SK-N-SH treated with all-trans-retinoic acid at 6 μM for 48 hours (cell line): ENCODE data around the gene ANKDD1A.

Source experiments
- ATAC-seq: fragments of 200-7000 bp; cut with Tn5 transposase; 3 replicates; pipeline ENCODE4 v1.9.1; 2020; ENCODE audit warnings: mild to moderate bottlenecking, moderate library complexity
- ARNTL ChIP-seq: fragments of 450-650 bp; formaldehyde crosslinking; IDR thresholded peaks from 2 replicates; pipeline ENCODE4 v1.5.0; 2020; ENCODE audit warnings: low read depth, mild to moderate bottlenecking, moderate library complexity, borderline replicate concordance
- BACH2 ChIP-seq: fragments of 250-450 bp; sonication (Bioruptor Pico); IDR thresholded peaks from 2 replicates; pipeline ENCODE4 v1.9.0; 2021; ENCODE audit warnings: mild to moderate bottlenecking, borderline replicate concordance
- CSDC2 ChIP-seq: fragments of 250-450 bp; sonication (Bioruptor Pico); IDR thresholded peaks from 2 replicates; pipeline ENCODE4 v1.5.0; 2020; ENCODE audit warnings: mild to moderate bottlenecking, moderate library complexity
- GLIS3 ChIP-seq: fragments of 250-450 bp; sonication (Bioruptor Pico); IDR thresholded peaks from 2 replicates; pipeline ENCODE4 v1.5.0; 2020; ENCODE audit warnings: mild to moderate bottlenecking, moderate library complexity
- OSR1 ChIP-seq: fragments of 250-450 bp; sonication (Bioruptor Pico); IDR thresholded peaks from 2 replicates; pipeline ENCODE4 v1.8.0; 2022; ENCODE audit warnings: moderate library complexity, mild to moderate bottlenecking, inconsistent platforms
- RARB ChIP-seq: fragments of 250-450 bp; sonication (Bioruptor Pico); IDR thresholded peaks from 2 replicates; pipeline ENCODE4 v1.8.0; 2021; ENCODE audit warnings: mild to moderate bottlenecking, moderate library complexity
- SNAI2 ChIP-seq: fragments of 250-450 bp; sonication (Bioruptor Pico); IDR thresholded peaks from 2 replicates; pipeline ENCODE4 v1.5.0; 2020; ENCODE audit warnings: mild to moderate bottlenecking, moderate library complexity
- TCF4 ChIP-seq: fragments of 250-450 bp; sonication (Bioruptor Pico); IDR thresholded peaks from 2 replicates; pipeline ENCODE4 v1.8.0; 2021; ENCODE audit warnings: mild to moderate bottlenecking, moderate library complexity, borderline replicate concordance
- TOX ChIP-seq: fragments of 250-450 bp; sonication (Bioruptor Pico); IDR thresholded peaks from 2 replicates; pipeline ENCODE4 v1.8.0; 2021; ENCODE audit warnings: mild to moderate bottlenecking, moderate library complexity, borderline replicate concordance
- ZC3H10 ChIP-seq: fragments of 250-450 bp; sonication (Bioruptor Pico); IDR thresholded peaks from 2 replicates; pipeline ENCODE4 v1.5.1; 2021; ENCODE audit warnings: mild to moderate bottlenecking, moderate library complexity
- ZFP3 ChIP-seq: fragments of 250-450 bp; sonication (Bioruptor Pico); IDR thresholded peaks from 2 replicates; pipeline ENCODE4 v1.5.0; 2020; ENCODE audit warnings: mild to moderate bottlenecking, moderate library complexity
- ZFP30 ChIP-seq: fragments of 450-650 bp; formaldehyde crosslinking; IDR thresholded peaks from 2 replicates; pipeline ENCODE4 v1.5.0; 2022; ENCODE audit warnings: mild to moderate bottlenecking, moderate library complexity
- ZNF565 ChIP-seq: fragments of 450-650 bp; formaldehyde crosslinking; conservative IDR thresholded peaks from 2 replicates; pipeline ENCODE4 v1.5.0; 2020; ENCODE audit warnings: low read depth, mild to moderate bottlenecking, moderate library complexity
- ZNF70 ChIP-seq: fragments of 450-650 bp; formaldehyde crosslinking; IDR thresholded peaks from 2 replicates; pipeline ENCODE4 v1.5.0; 2020; ENCODE audit warnings: mild to moderate bottlenecking, moderate library complexity
- ZNF8 ChIP-seq: fragments of 450-650 bp; formaldehyde crosslinking; IDR thresholded peaks from 2 replicates; pipeline ENCODE4 v1.5.0; 2020; ENCODE audit warnings: mild to moderate bottlenecking, moderate library complexity
- TF ChIP-seq, protein P1 (sequence below): fragments of 250-450 bp; sonication (Bioruptor Pico); IDR thresholded peaks from 2 replicates; pipeline ENCODE4 v1.5.1; 2021; ENCODE audit warnings: mild to moderate bottlenecking, moderate library complexity
- TF ChIP-seq, protein P2 (sequence below): fragments of 250-450 bp; sonication (Bioruptor Pico); IDR thresholded peaks from 2 replicates; pipeline ENCODE4 v1.8.0; 2021; ENCODE audit warnings: low read depth, mild to moderate bottlenecking, moderate library complexity, borderline replicate concordance
- TF ChIP-seq, protein P3 (sequence below): fragments of 250-450 bp; sonication (Bioruptor Pico); IDR thresholded peaks from 2 replicates; pipeline ENCODE4 v1.8.0; 2020; ENCODE audit warnings: mild to moderate bottlenecking, moderate library complexity, borderline replicate concordance
- TF ChIP-seq, protein P4 (sequence below): fragments of 250-450 bp; sonication (Bioruptor Pico); IDR thresholded peaks from 2 replicates; pipeline ENCODE4 v1.5.1; 2020; ENCODE audit warnings: low read depth, mild to moderate bottlenecking, moderate library complexity

ANKDD1A gene

DNA sequence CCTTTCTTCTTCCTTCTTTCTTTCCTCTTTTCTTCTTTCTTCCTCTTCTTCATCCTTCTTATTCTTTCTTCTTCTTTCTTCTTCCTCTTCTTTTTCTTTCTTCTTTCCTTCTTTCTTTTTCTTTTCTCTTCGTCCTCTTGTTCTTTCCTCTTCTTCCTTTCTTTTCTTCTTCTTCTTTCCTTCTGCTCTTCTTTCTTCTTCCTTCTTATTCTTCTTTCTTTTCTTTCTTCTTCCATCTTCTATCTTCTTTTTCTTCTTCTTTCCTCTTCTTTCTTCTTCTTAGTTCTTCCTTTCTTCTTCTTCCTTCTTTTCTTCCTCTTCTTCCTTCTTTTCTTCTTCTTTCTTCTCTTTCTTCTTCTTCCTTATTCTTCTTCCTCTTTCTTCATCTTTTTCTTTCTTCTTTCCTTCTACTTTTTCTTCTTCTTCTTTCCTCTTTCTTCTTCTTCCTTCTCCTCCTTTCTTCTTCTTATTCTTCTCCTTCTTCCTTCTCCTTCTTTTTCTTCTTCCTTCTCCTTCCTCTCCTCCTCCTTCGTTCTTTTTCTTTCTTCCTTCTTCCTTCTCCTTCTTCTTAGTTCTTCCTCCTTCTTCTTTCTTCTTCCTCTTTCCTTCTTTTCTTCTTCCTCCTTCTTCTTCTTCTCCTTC, 40.2 kb downstream of the ANKDD1A start:
- no peak for TF ChIP-seq ARNTL (CRISPR knock-in tag)
- TF ChIP-seq ZFP3, result no peak
- no peak for TF ChIP-seq OSR1 (CRISPR knock-in tag)
- TF ChIP-seq, protein P1, sequence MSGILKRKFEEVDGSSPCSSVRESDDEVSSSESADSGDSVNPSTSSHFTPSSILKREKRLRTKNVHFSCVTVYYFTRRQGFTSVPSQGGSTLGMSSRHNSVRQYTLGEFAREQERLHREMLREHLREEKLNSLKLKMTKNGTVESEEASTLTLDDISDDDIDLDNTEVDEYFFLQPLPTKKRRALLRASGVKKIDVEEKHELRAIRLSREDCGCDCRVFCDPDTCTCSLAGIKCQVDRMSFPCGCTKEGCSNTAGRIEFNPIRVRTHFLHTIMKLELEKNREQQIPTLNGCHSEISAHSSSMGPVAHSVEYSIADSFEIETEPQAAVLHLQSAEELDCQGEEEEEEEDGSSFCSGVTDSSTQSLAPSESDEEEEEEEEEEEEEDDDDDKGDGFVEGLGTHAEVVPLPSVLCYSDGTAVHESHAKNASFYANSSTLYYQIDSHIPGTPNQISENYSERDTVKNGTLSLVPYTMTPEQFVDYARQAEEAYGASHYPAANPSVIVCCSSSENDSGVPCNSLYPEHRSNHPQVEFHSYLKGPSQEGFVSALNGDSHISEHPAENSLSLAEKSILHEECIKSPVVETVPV, result no peak
- TF ChIP-seq ZNF70 (CRISPR knock-in tag), result no peak
- TF ChIP-seq, all 23 proteins: peak for 0
- no peak for ATAC-seq

DNA sequence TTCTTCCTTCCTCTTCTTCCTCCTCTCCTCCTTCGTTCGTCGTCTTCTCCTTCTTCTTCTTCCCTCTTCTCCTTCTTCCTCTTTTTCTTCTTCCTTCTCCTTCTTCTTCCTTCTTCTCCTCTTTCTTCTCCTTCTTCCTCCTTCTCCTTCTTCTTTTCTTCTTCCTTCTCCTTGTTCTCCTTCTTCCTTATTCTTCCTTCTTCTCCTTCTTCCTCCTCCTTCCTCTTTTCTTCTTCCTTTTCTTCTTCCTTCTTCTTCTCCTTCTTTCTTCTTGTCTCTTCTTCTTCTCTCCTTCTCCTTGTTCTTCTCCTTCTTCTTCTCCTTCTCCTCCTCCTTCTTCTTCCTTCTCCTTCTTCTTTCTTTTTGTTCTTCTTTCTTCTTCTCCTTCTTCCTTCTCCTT, 42.7 kb downstream of the ANKDD1A start:
- ATAC-seq, result no peak
- TF ChIP-seq ZNF8 (CRISPR knock-in tag) (no peak), SNAI2 (no peak)
- TF ChIP-seq, protein P2, sequence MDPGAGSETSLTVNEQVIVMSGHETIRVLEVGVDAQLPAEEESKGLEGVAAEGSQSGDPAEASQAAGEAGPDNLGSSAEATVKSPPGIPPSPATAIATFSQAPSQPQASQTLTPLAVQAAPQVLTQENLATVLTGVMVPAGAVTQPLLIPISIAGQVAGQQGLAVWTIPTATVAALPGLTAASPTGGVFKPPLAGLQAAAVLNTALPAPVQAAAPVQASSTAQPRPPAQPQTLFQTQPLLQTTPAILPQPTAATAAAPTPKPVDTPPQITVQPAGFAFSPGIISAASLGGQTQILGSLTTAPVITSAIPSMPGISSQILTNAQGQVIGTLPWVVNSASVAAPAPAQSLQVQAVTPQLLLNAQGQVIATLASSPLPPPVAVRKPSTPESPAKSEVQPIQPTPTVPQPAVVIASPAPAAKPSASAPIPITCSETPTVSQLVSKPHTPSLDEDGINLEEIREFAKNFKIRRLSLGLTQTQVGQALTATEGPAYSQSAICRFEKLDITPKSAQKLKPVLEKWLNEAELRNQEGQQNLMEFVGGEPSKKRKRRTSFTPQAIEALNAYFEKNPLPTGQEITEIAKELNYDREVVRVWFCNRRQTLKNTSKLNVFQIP (CRISPR knock-in tag), result no peak

DNA sequence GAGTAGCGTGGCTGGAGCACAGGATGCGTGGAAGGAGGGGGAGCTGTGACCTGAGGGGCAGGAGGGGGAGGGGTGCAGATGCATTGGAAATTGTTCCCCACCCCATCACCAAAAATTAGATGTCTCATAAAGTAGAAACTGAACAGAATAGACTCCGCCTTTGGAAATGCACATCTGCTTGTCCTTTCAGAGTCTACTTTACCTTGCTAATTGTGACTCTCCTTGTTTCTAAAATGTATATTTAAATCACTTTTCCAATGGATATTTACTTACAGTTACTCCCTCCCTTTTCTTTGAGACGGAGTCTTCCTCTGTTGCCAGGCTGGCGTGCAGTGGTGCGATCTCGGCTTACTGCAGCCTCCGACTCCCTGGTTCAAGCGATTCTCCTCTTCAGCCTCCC, 47.4 kb downstream of the ANKDD1A start:
- no peak for ATAC-seq
- TF ChIP-seq CSDC2 (CRISPR knock-in tag) (no peak), TCF4 (no peak), SNAI2 (no peak), RARB (CRISPR knock-in tag) (no peak), BACH2 (CRISPR knock-in tag) (no peak), ZC3H10 (CRISPR knock-in tag) (no peak), TOX (CRISPR knock-in tag) (no peak), GLIS3 (CRISPR knock-in tag) (no peak), ZFP30 (CRISPR knock-in tag) (no peak)
- TF ChIP-seq, protein P3, sequence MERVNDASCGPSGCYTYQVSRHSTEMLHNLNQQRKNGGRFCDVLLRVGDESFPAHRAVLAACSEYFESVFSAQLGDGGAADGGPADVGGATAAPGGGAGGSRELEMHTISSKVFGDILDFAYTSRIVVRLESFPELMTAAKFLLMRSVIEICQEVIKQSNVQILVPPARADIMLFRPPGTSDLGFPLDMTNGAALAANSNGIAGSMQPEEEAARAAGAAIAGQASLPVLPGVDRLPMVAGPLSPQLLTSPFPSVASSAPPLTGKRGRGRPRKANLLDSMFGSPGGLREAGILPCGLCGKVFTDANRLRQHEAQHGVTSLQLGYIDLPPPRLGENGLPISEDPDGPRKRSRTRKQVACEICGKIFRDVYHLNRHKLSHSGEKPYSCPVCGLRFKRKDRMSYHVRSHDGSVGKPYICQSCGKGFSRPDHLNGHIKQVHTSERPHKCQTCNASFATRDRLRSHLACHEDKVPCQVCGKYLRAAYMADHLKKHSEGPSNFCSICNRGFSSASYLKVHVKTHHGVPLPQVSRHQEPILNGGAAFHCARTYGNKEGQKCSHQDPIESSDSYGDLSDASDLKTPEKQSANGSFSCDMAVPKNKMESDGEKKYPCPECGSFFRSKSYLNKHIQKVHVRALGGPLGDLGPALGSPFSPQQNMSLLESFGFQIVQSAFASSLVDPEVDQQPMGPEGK (CRISPR knock-in tag), result no peak

DNA sequence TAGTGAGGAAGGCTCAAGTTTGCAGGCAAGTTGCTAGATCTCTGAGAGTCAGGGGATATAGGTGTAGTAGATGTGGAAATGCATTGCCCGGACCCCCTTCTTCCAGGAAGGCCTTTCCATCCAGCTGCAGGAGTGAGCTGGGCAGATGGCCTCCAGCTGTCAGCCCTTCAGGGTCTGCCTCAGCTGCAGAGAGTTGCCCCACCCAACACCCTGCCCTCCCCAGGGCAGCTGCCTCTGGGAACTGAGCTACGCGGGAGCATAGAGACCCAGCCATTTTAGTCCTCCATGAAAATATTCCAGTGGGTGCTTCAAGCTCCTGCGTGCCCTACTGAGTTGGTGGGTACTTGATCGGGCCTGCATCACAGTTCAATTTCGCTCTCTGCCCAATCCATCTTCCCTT, 48.5 kb downstream of the ANKDD1A start:
- no peak for ATAC-seq
- TF ChIP-seq ZNF565 (CRISPR knock-in tag) (no peak), ZFP3 (no peak), SNAI2 (no peak), CSDC2 (CRISPR knock-in tag) (no peak), ARNTL (CRISPR knock-in tag) (no peak), ZC3H10 (CRISPR knock-in tag) (no peak), ZFP30 (CRISPR knock-in tag) (no peak), ZNF70 (CRISPR knock-in tag) (no peak), RARB (CRISPR knock-in tag) (no peak)
- TF ChIP-seq, protein P3 (CRISPR knock-in tag), result no peak
- TF ChIP-seq, protein P2 (CRISPR knock-in tag), result no peak
- TF ChIP-seq, protein P4, sequence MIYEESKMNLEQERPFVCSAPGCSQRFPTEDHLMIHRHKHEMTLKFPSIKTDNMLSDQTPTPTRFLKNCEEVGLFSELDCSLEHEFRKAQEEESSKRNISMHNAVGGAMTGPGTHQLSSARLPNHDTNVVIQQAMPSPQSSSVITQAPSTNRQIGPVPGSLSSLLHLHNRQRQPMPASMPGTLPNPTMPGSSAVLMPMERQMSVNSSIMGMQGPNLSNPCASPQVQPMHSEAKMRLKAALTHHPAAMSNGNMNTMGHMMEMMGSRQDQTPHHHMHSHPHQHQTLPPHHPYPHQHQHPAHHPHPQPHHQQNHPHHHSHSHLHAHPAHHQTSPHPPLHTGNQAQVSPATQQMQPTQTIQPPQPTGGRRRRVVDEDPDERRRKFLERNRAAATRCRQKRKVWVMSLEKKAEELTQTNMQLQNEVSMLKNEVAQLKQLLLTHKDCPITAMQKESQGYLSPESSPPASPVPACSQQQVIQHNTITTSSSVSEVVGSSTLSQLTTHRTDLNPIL (CRISPR knock-in tag), result no peak
